ENCODE results near the gene SLC37A2.

SLC37A2 gene

GRCh38 chr11:125069008-125069407, 5.9 kb downstream of the SLC37A2 start:
- DNase-seq = no peak

GRCh38 chr11:125069796-125070195, 6.7 kb downstream of the SLC37A2 start:
- in situ Hi-C loops (cut with HindIII; ENCODE audit: low pct_ligation_motif_present, low pct_unique_long_range_greater_than_20kb, low sequenced_read_pairs) = no loop called here
- DNase-seq = no peak

More at GRCh38 chr11:125069008-125069407, 5.9 kb downstream of the SLC37A2 start:
- in situ Hi-C loops (cut with HindIII; ENCODE audit: low pct_ligation_motif_present, low pct_unique_long_range_greater_than_20kb, low sequenced_read_pairs) = no loop called here

DNA sequence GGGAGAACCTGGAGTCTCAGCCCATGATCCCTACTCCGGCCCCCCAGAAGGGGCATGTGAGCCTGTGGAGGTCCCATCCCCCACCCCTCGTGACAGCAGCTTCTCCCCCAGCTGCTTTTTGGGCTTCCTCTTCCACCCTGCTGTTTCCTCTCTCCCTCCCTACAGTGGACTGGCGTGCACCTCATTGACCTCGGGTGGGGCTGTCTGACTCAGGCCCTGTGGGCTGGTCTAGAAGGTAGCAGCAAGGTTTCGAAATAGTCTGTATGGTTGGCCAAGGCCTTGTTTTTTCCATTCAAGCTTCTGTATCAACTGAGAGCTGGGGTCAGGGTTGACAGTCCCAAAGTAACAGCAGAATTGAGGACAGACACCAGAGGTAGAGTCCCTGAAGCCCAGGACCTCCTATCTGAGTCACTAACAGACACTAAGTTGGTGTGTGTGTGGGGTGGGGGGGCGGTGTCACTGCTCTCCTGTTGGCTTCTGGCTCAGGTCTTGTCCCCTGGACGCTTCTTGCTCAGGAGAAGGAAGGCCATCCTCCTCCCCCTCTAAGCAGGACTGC, 7.7 kb downstream of the SLC37A2 start:
- no peak for DNase-seq
- in situ Hi-C loops (cut with HindIII; ENCODE audit: low pct_ligation_motif_present, low pct_unique_long_range_greater_than_20kb, low sequenced_read_pairs) = no loop called here

GRCh38 chr11:125071435-125071834, 8.3 kb downstream of the SLC37A2 start:
- in situ Hi-C loops (cut with HindIII; ENCODE audit: low pct_ligation_motif_present, low pct_unique_long_range_greater_than_20kb, low sequenced_read_pairs) = no loop called here

DNA sequence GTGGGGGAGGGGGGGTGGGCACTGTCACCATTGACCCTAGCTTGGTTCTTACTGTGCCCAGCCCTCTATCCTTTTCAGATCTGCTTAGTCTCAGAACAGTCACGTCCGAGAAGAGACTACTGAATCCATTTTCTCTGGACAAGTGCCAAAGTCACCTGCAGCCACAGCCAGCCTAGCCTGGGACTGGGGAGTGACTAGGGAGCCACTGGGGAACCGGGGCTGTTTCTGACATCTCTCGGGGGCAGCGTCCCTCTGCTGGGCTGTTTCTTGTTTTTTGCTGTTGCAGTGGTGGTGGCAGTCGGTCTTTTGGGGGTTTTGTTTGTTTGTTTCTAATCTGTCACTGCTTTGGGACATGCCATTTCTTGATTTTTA, 8.7 kb downstream of the SLC37A2 start:
- in situ Hi-C loops (cut with HindIII; ENCODE audit: low pct_ligation_motif_present, low pct_unique_long_range_greater_than_20kb, low sequenced_read_pairs) = no loop called here
- no peak for DNase-seq

More at GRCh38 chr11:125071435-125071834, 8.3 kb downstream of the SLC37A2 start:
- no peak for DNase-seq

DNA sequence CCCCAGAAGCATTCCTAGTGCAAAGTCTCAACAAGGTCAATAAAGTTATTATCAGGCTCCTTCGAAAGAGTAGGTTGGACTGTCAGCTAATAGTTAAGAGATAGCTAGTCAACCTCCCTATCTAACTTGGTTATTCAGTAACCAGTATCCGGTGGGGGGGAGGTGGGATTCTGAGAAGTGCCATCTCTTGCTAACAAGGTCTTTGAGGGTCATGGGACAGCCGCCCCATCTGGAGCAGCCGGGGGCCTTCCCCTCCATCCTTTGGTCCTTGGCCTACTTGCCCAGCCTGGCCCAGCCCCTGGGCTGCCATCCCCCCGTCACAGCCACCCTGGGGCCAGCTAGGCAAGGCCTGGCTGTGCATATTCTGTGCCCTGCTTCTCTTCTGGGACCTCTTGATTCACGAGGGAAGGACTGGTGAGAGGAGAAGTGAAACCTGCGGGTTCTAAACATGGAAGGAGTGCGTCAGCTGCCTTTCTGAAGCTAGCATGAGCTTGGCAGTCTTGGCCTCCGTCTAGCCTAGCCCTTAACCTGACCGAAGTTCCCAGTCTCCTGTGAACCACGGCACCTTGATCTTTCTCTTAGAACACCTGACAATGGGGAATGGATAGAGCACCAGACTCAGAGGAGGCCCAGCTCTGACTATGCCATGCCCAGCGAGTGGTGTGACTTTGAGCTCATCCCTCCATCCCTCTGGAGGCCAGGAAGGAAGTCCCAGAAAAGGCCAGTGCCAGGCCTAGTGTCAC, 9.3 kb downstream of the SLC37A2 start:
- in situ Hi-C loops (cut with HindIII; ENCODE audit: low pct_ligation_motif_present, low pct_unique_long_range_greater_than_20kb, low sequenced_read_pairs) = no loop called here
- no peak for DNase-seq

DNA sequence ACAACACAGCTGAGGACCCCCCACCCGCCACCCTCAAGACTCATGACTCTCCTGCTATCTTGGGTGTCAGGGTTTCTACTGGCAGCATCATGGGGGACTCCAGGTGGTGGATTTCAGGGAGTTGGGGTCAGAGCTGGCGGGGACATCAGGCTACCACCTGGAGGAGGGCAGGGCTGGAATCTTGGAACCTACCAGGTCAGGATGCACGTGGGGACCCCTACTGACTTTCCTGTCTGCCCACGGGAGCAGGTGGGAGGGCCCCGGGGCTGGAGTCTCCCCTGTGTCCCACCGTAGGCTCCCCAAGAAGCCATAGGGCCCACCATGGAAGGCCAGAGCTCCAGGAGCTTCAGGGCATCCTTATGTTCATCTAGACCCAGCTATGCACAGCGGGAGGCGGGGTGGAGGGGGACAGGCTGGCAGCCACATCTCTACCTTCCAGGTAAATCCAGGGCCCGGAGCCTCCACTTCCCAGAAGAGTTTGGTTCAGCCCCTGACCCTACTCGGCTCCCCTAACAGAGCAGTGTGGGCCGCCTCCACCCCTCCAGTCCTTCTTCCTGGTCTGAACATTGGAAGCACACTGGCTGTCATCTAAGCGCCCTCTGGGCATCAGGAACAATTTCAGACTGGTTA, 10.0 kb downstream of the SLC37A2 start:
- no peak for DNase-seq
- in situ Hi-C loops (cut with HindIII; ENCODE audit: low pct_ligation_motif_present, low pct_unique_long_range_greater_than_20kb, low sequenced_read_pairs) = no loop called here

DNA sequence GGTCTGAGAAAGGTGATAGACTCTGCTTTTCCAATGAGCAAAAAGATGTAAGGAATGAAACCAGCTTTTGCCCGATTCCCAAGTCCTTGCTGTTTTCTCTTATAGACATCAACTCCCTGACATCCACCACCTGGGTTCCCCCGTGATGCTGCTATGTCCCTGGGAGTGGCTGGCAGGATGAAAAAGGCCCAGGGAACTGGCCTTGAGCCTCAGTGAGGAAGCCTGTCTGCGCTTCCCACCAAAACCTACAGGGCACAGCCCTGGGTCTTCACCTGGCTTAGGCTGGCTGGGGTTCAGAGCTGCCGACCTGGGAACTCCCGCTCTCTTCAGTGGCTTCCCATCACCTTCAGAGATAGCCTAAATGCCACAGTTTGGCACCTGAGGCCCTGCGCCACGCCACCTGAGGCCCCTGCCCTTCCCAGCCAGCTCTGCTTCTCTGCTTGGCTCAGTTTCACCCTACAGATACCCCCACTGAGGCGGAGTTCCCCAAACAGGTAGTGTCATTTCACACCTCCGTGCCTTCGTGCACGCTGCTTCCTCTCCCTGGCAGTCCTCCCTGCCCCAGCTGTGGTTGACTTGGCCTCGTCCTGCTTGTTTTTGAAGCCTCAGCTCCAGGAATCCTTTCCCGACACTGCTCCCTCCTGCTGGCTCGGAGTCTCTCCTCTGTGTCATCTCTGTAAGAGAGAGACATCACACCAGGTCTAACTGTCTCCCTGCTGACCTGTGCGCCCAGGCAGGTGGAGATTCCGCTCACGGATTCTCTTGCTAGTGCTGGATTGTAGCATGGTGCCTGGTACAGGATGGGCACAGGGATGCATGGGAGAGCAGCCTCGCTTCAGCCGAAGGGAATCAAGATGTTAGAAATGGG, 10.7 kb downstream of the SLC37A2 start:
- in situ Hi-C loops (cut with HindIII; ENCODE audit: low pct_ligation_motif_present, low pct_unique_long_range_greater_than_20kb, low sequenced_read_pairs) = no loop called here

DNA sequence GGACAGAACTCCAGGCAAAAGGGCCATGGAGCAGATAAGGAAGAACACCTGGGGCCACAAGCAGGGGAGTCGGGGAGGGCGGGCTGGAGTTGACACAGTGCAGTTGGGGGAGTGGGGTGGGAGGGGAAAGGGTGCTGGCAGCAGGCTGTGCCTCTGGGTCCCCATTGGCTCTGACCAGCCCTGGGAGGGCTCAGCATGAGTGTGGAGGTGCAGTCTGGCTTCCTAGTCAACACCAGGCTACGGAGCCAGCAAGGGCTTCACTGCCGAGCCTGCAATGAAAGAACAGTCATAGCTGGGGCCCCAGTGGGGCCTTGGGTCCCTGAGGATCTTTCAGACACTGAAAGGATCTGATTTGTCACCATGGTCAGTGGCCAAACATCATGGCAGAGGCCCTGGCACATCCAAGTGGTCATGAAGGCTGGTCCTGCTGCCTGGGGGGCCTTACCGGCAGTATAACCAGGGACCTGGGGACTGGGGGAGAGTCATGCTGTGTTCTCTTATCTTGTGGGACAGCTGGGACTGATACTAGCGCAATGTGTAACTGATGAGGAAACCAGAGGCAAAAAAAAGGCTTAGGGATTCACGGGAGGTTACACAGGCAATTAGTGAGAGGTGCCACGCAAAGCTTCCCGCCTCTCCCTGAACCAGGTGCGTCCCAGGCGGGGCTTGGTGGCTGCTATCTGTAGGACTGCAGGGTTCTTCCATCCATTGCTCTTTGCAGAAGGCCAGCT, 11.6 kb downstream of the SLC37A2 start:
- no peak for DNase-seq
- in situ Hi-C loops (cut with HindIII; ENCODE audit: low pct_ligation_motif_present, low pct_unique_long_range_greater_than_20kb, low sequenced_read_pairs) = no loop called here

More for the DNA sequence above, 10.7 kb downstream of the SLC37A2 start:
- no peak for DNase-seq

DNA sequence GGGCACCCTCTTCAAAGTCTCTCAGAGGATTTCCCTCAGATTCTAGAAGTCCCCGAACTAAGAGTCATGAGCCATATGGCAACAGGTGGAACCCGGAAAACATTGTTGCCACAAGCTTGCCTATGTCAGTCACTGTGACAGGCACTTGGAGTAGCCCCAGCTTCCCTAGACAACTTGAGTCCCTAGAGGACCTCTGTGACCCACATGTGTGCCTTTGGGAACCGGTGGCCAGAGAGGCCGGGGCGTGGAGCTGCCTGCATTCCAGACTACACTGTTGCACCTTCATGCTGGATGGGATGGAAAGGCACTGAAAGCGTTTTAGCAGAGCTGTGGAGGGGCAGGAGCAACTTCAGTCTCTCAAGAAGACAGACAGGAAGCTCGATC, 12.1 kb downstream of the SLC37A2 start:
- in situ Hi-C loops (cut with HindIII; ENCODE audit: low pct_ligation_motif_present, low pct_unique_long_range_greater_than_20kb, low sequenced_read_pairs) = no loop called here
- DNase-seq = no peak

GRCh38 chr11:125075900-125076317, 12.8 kb downstream of the SLC37A2 start:
- DNase-seq = no peak
- in situ Hi-C loops (cut with HindIII; ENCODE audit: low pct_ligation_motif_present, low pct_unique_long_range_greater_than_20kb, low sequenced_read_pairs) = no loop called here

- no peak for DNase-seq
These were observed 13.4 kb downstream of the SLC37A2 start for GRCh38 chr11:125076378-125076945.

GRCh38 chr11:125078016-125078415, 14.9 kb downstream of the SLC37A2 start:
- DNase-seq = no peak
- in situ Hi-C loops (cut with HindIII; ENCODE audit: low pct_ligation_motif_present, low pct_unique_long_range_greater_than_20kb, low sequenced_read_pairs) = no loop called here

More at GRCh38 chr11:125076378-125076945, 13.4 kb downstream of the SLC37A2 start:
- in situ Hi-C loops (cut with HindIII; ENCODE audit: low pct_ligation_motif_present, low pct_unique_long_range_greater_than_20kb, low sequenced_read_pairs) = no loop called here

GRCh38 chr11:125078516-125079140, 15.5 kb downstream of the SLC37A2 start:
- no peak for DNase-seq
- in situ Hi-C loops (cut with HindIII; ENCODE audit: low pct_ligation_motif_present, low pct_unique_long_range_greater_than_20kb, low sequenced_read_pairs) = no loop called here

DNA sequence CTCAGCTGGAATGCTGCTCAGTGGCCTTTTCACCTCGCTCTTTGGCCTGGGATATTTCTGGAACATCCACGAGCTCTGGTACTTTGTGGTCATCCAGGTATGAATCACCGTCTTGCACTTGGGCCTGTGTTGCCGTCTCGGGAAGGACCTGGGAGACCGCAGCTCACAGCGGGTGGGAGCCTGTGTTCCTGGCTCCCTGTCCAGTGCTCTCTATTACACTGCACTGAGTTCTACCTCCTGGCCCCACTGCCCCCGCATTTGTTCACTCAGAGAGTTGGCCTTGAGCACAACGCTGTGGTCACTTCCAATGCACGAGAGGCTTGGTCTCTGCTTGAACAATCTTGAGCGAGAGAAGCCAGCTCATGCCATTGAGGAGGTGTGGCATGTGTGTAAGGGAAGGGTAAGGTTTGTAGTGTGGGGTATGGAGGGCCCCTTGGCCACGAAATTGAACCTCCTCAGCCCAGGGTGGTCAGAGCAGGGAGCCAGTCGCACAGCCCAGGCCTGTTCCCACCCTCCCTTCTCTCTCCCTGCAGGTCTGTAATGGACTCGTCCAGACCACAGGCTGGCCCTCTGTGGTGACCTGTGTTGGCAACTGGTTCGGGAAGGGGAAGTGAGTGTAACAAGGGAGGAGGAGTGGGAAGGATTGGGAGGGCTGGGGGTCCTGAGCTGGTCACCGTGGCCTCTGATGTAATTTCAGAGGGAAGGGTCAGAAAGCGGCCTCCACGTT, 16.2 kb downstream of the SLC37A2 start:
- DNase-seq = no peak

DNA sequence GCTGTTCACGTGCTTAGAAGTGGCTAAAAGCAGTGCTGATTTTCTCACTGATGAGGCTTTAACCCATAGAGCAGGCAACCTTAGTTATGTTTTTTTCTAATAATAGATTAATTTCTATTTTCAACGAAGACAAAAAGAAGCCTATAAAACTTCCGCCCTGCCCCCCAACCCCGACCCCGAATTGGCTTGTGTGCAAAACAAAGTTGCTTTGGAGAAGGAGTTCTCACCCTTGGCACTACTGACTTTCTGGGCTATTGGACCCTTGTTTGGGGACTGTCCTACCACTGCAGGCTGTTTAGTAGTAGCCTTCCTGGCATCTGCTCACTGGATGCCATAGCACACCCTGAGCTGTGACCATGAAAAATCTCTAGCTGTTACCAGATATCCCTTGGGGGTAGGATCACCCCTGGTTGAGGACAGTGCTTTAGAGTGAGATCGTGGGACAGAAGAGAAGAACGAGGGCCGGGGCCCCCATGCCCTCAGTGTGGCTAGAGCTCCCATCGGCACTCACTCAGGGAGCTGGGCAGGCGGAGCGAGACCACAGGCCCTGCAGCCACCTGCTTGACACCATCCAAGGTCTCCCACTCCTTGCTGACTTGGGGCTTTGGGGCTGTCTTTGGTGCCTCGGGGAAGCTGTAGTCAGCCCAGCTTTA, 16.9 kb downstream of the SLC37A2 start:
- DNase-seq = no peak
- in situ Hi-C loops (cut with HindIII; ENCODE audit: low pct_ligation_motif_present, low pct_unique_long_range_greater_than_20kb, low sequenced_read_pairs) = no loop called here

More for the DNA sequence above, 16.2 kb downstream of the SLC37A2 start:
- in situ Hi-C loops (cut with HindIII; ENCODE audit: low pct_ligation_motif_present, low pct_unique_long_range_greater_than_20kb, low sequenced_read_pairs) = no loop called here

DNA sequence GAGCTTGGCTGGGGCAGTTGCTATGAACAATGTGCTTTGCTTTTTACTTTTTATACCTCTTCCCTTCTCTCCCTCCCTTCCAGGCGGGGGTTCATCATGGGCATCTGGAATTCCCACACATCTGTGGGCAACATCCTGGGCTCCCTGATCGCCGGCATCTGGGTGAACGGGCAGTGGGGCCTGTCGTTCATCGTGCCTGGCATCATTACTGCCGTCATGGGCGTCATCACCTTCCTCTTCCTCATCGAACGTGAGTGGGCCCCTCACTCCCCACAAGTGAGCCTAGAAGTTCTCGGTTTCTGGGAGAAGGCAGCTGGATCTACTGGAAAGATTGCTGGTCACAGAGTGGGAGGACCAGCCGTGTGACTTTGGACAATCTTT, 17.4 kb downstream of the SLC37A2 start:
- DNase-seq = no peak
- in situ Hi-C loops (cut with HindIII; ENCODE audit: low pct_ligation_motif_present, low pct_unique_long_range_greater_than_20kb, low sequenced_read_pairs) = no loop called here

Data from ACHN (cell line).